Epidermal melanocyte (primary cell): ENCODE measurements around the gene B3GNT2.

ENCODE experiments used
- DNase-seq: peaks from one replicate; pipeline ENCODE4 v3.0.0; 2011; ENCODE audit warnings: low spot score; ENCODE audit not compliant: insufficient read length

Gene B3GNT2

GRCh38 chr2:62203459-62203858 lies 7.5 kb downstream of the B3GNT2 start:
- no peak for DNase-seq

- DNase-seq, result no peak
These were observed 9.1 kb downstream of the B3GNT2 start for GRCh38 chr2:62204998-62205496.

DNA sequence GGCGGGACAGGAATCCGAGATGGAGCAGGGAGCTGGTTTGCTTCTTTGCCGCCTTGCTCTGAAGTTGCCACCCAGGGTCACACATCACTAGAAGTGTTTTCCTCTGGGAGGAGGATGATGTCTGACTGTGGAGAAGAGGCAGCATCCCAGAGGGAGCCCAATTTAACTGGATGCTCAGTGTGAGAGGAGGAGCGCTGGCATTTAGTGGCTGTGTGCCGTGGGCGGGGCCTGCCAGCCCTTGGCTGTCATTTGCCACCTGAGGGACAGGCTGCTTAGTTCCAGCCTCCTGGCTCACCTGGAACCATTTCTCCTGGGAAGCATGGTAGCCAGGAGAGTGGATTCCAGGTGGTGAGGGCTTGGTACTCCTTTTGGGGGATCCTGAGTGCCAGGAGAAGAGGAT lies 9.6 kb downstream of the B3GNT2 start:
- DNase-seq, result no peak

DNA sequence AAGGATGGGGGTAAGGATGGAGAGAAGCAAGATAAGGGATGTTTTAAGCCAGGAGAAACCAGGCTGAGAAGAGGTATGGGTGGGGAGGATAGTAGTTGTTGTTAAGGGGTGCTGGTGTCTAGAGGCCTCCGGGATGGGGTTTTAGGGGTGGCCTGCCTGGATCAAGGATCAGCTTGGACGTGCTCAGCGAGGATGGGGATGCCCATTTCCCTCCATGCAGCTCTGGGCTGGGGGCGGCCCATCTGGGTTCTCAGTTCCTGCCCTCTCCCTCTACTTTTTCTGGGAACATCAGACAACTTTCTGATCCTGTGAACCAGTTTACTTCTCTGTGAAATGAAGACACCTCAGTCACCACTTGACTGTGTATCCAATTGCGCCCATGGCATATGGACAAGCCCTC lies 10.1 kb downstream of the B3GNT2 start:
- no peak for DNase-seq

DNA sequence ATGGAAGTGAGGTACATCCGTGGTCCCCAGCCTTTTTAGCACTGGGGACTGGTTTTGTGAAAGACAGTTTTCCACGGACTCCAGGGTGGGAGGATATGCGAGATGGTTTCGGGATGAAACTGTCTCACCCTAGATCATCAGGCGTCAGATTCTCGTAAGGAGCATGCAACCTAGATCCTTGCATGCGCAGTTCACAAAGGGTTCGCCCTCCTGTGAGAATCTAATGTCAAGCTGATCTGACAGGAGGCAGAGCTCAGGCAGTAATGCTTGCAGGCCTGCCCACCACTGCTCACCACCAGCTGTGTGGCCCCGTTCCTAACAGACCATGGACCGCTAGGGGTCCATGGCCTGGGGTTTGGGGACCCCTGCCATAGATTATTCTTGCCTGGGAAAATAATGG lies 11.6 kb downstream of the B3GNT2 start:
- no peak for DNase-seq

GRCh38 chr2:62208074-62208757 lies 12.3 kb downstream of the B3GNT2 start:
- no peak for DNase-seq

DNA sequence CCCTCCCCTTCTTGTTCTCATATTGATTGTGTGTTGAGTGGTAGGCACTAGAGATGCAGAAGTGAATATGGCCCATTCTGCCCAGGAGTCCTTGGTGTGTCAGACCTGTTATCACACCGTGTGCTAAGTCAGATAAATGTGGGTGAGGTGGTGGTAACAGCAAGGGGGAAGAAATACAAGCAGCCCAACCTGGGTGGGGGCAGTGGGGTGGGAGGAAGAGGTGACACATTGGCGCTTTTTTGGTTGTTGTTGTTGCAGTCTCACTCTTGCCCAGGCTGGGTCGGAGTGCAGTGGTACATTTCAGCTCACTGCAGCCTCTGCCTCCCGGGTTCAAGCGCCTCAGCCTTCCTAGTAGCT lies 12.8 kb downstream of the B3GNT2 start:
- no peak for DNase-seq

DNA sequence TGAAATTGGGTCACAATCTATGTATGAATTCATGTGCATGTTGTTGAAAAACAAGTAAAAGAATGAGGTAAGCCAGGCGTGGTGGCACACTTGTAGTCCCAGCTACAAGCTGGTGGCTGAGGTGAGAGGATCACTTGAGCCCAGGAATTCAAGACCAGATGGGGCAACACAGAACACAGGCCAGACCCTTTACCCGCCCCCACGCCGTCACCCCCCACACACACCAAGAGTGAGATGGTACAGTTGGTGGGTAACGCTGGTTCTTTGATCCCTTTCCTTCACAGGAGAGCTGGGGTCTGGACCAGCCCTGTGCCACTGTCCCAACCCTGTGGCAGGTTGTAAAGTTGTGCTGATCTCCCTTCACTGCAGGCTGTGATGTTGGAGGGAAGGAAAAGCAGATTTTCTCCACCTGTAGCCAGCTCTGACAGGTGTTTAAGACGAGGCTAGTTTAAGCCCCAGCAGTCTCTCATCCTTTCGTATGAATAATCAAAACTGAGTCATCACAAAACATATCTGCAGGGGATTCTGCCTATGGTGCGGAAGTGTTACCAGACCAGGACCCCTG lies 13.6 kb downstream of the B3GNT2 start:
- DNase-seq, result no peak

GRCh38 chr2:62215306-62216064 lies 19.6 kb downstream of the B3GNT2 start:
- no peak for DNase-seq

GRCh38 chr2:62216113-62216512 lies 20.2 kb downstream of the B3GNT2 start:
- DNase-seq, result no peak

- DNase-seq, result peak; percentile 61
These were observed 20.7 kb downstream of the B3GNT2 start for GRCh38 chr2:62216616-62217015.

DNA sequence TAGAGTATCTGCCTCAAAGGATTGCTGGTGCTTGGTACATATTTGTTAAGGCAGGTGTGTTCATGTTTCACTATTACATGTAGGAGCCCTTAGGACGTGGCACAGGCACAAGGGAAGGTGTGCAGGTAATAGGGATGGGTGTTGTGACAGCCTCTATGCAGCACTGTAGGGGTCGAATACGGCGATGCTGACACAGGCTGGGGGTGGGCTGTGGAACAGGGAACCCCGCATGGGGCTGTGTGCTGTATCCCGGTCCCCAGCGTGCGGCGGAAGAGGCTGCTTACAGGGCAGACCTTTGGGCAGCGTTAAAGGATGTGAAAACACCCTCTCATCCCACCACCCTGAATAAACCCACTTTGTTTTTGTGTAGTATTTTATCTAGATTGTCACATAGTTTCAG lies 21.5 kb downstream of the B3GNT2 start:
- no peak for DNase-seq

- DNase-seq, result no peak
These were observed 22.1 kb downstream of the B3GNT2 start for GRCh38 chr2:62217970-62218369.

DNA sequence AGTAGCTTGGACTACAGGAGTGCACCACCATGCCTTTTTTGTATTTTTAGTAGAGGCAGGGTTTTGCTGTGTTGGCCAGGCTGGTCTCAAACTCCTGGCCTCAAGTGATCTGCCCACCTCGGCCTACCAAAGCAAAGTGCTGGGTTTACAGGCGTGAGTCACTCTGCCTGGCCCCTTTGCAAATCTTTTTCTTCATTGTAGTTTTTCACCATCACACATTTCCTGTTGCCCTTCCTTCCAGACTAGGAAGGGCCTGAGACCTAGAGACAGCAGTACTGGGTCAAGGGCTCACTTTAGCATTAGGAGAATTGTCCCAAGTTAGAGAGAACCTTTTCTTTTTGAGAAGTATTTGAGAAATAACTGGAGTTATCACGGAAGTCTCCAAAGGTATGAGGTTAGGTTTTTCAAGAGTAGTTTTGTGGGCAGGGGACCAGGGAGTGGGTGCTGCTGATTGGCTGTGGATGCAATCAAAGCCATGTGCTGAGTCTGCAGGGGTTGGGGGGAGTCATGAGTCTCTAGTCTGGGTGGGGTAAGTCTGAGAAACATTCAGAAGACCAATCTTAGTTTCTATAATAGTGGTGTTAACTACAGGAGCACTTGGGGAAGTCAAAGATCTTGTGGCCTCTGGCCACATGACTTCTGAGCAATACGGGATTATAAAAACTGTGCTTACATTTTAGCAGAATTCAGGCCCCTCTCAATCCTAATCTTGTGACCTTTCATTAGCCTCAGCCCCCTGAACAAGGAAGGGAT lies 23.7 kb downstream of the B3GNT2 start:
- DNase-seq, result no peak

- DNase-seq, result no peak
These were observed 25.2 kb downstream of the B3GNT2 start for GRCh38 chr2:62221141-62221540.

DNA sequence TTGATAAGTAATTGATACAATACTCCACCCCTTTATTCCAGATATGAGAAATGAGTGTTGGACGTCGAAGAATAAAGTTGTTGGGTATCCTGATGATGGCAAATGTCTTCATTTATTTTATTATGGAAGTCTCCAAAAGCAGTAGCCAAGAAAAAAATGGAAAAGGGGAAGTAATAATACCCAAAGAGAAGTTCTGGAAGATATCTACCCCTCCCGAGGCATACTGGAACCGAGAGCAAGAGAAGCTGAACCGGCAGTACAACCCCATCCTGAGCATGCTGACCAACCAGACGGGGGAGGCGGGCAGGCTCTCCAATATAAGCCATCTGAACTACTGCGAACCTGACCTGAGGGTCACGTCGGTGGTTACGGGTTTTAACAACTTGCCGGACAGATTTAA lies 26.3 kb downstream of the B3GNT2 start:
- DNase-seq, result no peak

GRCh38 chr2:62222674-62223073 lies 26.8 kb downstream of the B3GNT2 start:
- DNase-seq, result no peak

GRCh38 chr2:62224976-62225375 lies 29.1 kb downstream of the B3GNT2 start:
- DNase-seq, result no peak

DNA sequence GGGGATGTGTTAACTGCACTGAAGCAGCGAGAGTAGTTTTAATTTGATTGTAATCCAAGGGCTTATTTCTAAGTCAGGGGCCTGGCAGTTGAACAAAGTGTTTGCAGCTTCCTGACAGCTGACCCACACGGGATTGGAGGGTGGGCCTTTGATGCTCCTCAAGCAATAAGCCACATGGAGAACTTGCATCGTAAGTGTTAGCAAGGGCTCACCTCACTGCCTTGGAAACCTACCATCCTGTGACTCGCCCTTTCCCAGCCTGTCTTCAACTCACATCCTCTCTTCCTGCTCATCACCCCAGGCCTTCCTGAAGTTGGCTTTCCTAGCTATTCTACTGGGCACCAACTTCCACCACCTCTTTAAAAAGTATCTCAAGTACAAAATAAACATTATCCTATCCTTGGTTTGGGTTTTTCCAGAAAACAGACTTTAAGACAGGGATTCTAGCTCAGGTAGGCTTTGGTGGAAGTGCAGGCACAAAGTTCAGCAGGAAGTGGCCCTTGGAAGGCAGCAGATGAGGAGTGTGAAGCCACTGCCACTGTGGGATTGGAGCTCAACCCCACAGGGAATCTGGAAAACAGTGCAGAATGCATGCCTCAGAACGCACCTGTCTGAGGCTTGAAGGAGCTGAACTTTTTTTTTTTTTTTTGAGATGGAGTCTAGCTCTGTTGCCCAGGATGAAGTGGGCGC lies 31.6 kb downstream of the B3GNT2 start:
- no peak for DNase-seq

DNA sequence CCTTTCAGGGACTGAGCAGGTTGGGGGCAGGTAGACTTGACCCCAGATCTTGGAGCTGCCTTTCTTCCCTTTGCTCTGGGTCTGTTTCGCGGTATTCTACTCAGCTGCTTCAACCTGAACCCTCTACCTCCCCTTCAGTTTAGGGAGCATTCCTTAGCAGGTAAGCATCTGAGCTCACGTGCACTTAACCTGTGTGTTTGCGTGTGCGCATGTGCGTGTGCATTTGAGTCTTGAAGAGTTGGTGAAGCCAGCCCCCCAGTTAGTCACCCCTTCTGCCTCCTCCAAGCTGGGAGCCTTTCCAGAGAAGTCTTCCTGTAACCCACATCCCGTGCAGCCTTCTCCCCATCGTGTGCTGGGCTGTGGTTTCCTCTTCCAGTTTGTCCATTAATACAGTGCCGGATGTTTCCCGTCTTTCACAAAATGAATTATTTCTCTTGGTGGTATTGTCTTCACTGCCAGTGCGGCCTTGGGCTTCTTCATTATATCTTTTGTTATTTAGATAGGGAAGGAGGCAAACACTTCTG lies 33.2 kb downstream of the B3GNT2 start:
- no peak for DNase-seq

DNA sequence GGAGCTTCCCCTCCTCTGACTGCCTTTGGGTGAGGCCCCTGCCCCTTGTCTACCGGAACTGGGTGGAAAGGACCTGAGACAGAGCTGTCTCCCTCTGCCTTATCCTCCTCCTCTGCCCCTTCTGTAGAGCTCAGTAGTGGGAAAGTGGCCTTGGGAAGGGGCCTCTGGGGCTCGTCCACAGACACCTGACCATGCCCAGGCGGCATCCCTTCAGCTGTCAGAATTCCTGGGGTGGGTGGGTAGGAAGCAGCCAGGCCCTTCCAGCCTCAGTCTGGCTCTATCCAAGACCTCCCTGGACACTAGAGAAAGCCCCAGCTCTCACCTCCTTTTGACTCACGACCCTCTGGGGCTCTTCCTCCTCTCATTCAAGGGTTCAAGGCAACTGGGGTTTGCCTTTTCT lies 35.6 kb downstream of the B3GNT2 start:
- DNase-seq, result no peak
